Choroid plexus epithelial cell (primary cell): ENCODE measurements around the gene FAM222B.

Experiments
- DNase-seq: peaks from one replicate; pipeline ENCODE4 v3.0.0-alpha.2; 2010; ENCODE audit warnings: low read depth
- H3K4me3 ChIP-seq: 2 replicates; pipeline ENCODE4 v1.5.1; 2011; ENCODE audit warnings: low read depth, mild to moderate bottlenecking, control low read depth, low read length, moderate library complexity
- CTCF ChIP-seq: conservative IDR thresholded peaks from 2 replicates; pipeline ENCODE4 v1.5.1; 2011; ENCODE audit warnings: low read depth, mild to moderate bottlenecking, control low read depth, inconsistent platforms, low read length, moderate library complexity

The FAM222B gene

GRCh38 chr17:28756049-28756804 is 86.4 kb downstream of the FAM222B start:
- no peak for DNase-seq
- TF ChIP-seq CTCF = no peak

GRCh38 chr17:28755486-28755885 is 87.1 kb downstream of the FAM222B start:
- TF ChIP-seq CTCF = no peak
- no peak overlapping the region for H3K4me3 ChIP-seq
- peak; percentile 54 for DNase-seq

More at GRCh38 chr17:28756049-28756804, 86.4 kb downstream of the FAM222B start:
- H3K4me3 ChIP-seq = no peak overlapping the region

GRCh38 chr17:28751600-28752366 is 90.8 kb downstream of the FAM222B start:
- TF ChIP-seq CTCF = no peak
- no peak overlapping the region for H3K4me3 ChIP-seq
- DNase-seq = no peak

GRCh38 chr17:28750178-28751047 is 92.2 kb downstream of the FAM222B start:
- TF ChIP-seq CTCF = peak; percentile 100
- no peak overlapping the region for H3K4me3 ChIP-seq
- peak; percentile 96 for DNase-seq

GRCh38 chr17:28749516-28750177 is 92.9 kb downstream of the FAM222B start:
- no peak overlapping the region for H3K4me3 ChIP-seq
- DNase-seq = no peak
- no peak for TF ChIP-seq CTCF

- DNase-seq = peak; percentile 46
- TF ChIP-seq CTCF = no peak
- no peak overlapping the region for H3K4me3 ChIP-seq
Measured at GRCh38 chr17:28748852-28749515, 93.6 kb downstream of the FAM222B start.
